ENCODE measurements around the gene CDKN2AIPNL.
"Not testable (repeated sequence)": the region's sequence is repeated elsewhere in the genome, so short reads cannot be mapped to it uniquely, and the experiment has no call there.

CDKN2AIPNL gene

DNA sequence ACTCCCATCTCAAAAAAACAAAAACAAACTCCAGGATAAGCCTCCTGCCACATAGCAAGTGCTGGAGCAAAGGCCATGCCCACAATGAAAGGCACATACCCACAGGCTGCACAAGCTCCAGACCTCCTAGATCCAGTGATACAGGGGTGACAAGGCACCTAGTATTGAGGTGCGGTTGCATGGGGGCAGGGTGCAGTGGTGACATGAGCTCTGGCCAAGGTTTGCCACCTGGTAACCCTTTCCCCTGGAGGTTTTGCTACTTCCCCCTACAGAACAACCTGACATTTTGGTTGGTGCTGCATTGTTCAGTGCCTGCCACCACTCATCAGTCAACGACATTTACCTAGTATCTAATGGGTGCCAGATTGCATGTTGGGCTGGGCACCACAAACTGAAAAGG is 14.5 kb downstream of the CDKN2AIPNL start:
- no peak for DNase-seq

DNA sequence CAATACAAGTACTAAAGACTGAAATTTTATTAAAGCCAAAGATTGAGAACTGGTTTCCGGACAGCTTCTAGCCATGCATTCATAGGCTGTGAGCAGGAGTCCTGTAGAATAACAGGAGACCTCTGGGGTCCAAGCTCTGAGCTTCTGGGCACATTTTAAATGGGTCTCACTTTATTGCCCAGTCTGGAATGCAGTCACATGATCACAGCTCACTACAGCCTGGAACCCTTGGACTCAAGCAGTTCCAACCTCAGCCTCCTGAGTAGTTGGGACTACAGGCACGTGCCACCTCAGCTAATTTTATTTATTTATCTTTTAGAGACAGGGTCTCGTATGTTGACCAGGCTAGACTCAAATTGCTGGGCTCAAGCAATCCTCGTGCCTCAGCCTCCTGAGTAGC is 15.4 kb downstream of the CDKN2AIPNL start:
- no peak for DNase-seq

DNA sequence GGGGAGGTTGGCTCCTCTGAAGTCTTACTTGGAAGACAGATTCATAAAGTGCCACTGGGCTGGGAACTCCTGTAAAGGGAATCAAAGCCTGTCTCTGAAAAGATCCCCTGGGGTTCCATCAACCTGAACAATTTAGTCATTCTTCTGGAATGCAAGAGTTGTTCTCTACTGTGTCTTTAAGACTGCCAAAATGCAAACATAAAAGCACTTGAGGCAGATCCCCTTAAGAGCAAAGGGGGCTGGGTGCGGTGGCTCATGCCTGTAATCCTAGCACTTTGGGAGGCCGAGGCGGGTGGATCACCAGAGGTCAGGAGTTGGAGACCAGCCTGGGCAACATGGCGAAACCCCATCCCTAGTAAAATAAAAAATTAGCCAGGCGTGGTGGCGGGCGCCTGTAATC is 16.7 kb downstream of the CDKN2AIPNL start:
- DNase-seq = no peak

DNA sequence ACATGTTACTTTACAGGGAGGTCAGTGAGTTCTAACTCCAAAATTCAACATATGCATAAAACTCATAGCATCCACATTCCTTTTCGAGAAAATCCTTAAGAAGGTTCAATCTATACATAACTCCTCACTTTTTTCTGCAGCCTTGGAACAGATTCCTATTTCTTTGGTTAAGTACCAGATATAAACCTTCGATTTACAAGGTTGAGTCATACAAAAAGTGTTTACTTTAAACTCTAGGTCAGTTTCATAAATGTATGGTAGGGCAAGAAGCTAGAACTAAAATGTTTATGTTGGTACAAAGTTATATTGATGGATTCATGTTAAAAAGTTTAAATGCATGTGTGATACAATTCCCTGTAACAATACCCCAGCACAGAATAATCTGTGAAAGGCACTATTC is 19.4 kb downstream of the CDKN2AIPNL start:
- no peak for DNase-seq

DNA sequence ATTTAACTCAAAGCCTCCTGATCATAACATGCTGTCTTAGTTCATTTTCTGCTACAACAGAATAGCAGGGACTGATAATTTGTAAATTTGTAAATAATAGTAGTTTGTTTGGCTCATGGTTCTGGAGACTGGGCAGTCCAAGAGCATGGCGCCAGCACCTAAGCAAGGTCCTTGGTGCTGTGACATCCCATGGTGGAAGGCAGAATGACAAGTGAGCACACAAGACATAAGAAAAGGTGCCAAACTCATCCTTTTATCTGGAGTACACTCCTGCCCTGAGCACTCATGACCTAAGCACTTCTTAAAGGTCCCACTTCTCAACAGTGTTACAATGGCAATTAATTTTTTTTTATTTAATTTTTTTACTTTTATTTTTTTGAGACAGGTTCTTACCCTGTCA is 24.2 kb downstream of the CDKN2AIPNL start:
- no peak for DNase-seq

DNA sequence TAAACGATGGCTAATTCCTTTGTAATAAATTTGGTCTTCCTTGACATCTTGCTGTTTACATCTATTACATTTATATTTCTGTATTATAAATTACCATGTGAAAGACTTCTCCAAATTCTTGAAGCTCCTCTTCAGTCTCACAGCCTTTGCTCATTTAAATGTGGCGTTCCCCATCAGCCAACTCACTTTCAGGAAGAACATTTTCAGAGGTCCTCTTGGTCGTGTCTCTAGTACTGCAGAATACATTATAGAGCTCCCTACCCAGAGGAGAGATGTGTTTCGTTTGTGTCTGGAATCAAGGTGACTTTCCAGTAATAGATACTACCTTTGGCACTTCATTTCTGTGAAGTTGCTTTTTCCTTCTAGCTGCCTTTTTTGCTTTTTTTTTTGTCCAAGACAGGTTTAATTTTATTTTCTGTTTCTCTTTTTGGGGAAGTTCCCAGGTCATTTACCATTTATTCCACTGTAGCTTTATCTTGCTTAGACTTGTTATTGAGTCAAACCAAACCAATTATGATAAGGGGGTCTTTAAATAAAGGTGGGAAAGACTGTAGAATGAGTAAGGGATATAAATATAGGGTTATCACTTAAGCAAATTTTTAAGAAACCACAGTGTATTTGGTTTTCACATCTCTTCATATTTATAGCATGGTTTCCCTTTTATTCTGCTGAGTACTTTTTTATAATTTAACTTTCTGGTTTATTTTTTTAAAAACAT is 27.5 kb downstream of the CDKN2AIPNL start:
- DNase-seq = no peak

DNA sequence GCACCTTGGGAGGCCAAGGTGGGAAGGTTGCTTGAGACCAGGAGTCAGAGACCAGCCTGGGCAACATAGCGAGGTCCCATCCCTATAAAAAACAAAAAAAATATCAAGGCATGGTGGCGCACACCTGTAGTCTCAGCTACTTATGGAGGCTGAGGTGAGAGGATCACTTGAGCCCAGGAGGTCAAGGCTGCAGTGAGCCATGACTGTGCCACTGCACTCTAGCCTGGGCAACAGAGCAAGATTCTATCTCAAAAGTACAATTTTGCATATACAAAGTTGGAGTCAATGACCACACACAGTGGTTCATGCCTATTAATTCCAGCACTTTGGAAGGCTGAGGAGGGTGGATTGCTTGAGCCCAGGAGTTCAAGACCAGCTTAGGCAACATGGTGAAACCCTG is 29.5 kb downstream of the CDKN2AIPNL start:
- not testable (repeated sequence) for DNase-seq

DNA sequence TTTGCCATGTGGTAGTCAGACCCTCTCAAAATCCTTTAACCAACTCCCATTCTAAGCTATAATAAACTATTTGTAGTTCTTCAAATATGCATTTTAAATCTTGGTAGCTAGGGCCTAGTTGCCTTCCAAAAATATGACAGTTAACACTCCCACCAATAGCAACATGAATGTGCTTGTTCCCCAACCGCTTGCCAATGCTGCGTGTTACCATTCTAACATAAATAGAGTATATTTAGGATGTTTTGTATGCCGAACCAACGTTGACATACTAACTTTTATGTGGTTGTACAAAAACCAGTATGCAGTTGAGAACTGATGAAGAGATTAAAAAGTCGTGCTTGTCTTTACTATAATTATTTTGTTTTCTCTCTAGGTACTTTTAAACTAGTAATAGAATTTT is 31.3 kb downstream of the CDKN2AIPNL start:
- DNase-seq = no peak

DNA sequence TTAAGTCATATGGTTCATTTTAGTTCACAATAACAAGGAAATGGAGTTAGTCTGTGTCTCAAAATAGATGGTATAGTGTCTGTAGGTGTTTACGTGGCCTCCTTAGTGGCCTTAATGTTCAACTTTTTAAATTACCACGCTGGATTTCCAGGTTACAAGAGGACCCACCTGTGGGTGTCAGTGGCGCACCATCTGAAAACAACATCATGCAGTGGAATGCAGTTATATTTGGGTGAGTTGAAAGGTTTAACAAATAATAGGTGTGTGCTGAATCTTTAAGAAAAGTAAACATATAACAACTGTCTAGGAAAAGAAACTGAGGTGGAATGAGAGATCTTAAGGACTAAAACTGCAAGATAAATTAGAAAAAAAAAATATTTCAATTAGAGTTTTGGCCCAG is 37.4 kb downstream of the CDKN2AIPNL start:
- DNase-seq = no peak

DNA sequence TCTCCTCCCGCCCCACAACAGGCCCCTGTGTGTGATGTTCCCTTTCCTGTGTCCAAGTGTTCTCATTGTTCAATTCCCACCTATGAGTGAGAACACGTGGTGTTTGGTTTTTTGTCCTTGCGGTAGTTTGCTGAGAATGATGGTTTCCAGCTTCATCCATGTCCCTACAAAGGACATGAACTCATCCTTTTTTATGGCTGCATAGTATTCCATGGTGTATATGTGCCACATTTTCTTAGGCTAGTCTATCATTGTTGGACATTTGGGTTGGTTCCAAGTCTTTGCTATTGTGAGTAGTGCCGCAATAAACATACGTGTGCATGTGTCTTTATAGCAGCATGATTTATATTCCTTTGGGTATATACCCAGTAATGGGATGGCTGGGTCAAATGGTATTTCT is 38.0 kb downstream of the CDKN2AIPNL start:
- not testable (repeated sequence) for DNase-seq

DNA sequence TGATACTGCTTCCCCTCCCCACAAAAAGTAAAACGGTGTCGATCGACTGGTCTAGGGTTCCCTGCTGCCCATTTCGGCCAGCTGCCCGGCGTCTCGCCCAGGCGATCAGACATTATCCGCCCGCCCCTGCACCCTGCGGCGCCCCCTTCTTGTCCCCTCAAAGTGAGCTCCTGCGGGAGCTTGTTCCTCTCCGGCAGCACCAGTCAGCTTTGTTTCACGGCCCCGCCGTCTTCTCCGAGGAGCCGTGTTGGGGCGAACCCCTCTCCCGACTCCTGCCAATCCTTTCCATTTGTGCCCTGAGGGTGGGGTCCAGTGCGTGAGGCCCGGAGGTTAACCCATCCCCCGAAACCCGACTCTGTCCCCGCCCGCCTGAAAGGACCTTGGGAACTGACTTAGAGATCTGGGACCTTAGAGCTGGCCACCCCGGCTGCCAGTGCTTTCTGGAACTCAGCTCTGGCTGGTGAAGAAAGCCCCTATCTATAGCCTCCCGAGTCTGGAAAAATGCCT is 39.8 kb downstream of the CDKN2AIPNL start:
- DNase-seq = peak; percentile 71

DNA sequence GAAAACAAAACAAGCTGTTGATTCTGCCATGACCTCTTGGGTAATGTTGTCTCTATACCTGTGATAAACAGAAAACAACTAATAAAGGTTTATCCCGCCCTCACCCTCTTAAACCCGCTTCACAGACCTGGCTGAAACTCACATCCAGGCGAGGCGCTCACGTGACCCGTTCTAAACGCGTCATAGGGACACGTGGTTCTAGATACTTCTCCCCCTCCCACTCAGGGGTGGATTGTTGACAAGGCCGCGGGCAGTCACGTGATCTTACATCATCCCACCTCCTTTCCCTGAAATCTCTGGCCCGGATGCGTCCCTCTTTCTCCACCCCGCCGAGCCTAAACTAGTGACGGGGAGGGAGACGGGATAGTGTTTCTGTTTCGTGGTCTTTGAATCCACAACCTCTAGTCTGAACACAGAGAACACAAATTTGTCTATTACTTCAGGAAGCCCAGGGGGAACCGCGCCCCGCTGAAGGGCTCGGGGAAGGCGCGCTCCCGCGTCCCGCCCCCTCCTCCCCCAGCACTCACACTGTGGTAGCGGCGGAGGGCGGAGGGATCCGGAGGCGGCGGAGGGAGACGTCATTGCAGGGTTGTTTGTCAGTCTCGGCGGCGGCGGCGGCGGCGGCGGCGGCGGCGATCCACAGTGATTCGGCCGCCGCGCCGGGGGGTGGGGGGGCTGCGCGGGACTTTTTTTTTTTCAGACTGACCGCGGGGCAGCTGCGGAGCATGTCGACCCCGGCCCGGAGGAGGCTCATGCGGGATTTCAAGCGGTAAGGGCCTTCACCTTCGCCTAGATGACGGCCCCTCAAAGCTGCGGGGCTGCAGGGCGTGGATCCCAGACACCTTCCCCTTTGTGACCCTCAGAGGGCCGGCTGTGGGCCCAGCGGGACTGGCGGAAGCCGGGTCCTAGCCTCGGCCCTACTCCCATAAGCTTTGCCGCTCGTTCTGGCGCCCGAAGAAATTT is 40.5 kb downstream of the CDKN2AIPNL start, which contains the start of gene UBE2B:
Gene UBE2B (plus strand): TSS at position 699 of the 963 bp plus-strand sequence. CDS start 27 bp downstream, at position 726.
- DNase-seq = peak; percentile 100

DNA sequence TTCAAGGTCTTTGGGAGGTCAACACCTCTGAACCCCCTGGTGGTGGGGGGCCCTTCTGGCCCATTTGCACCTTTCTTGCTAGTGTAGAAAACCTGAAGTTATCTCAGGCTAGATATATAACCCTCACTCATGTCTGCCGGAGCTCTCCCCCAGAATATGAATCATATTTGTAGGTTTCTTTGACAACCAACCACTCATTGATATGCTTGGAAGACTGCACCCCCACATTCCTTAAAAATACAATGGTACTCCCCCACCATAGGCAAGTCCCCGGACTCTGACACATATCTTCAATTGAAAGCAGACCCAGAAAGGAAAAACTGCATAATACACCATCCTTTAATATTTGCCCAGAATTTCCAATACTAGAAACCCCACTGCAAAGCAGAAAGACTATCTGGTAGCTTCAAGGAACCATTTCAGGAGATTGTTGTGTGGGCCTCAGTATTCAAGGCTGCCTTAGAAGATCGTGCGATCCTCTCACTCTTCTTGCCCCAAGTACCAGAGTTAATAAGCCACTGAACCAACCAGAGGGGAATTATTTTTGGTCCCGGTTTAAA is 41.3 kb downstream of the CDKN2AIPNL start:
- DNase-seq = no peak

DNA sequence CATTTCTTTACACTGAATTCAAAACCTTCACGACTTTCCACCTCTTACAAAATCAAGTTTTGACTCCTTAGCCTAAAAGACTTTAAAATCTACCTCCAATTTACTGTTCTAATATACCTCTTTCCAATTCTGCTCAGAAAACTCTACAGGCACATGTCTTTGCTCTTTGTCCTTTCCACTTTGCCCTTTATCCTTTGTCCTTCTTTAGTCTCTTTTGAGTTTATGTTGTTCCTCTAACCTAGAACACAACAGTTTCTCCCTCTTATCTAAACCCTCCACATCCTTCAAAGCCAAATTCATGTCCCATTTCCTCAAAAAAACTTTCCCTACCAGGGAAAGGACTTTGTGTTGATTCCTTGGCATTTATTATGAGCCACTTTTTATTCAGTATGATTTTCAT is 46.1 kb downstream of the CDKN2AIPNL start:
- no peak for DNase-seq

DNA sequence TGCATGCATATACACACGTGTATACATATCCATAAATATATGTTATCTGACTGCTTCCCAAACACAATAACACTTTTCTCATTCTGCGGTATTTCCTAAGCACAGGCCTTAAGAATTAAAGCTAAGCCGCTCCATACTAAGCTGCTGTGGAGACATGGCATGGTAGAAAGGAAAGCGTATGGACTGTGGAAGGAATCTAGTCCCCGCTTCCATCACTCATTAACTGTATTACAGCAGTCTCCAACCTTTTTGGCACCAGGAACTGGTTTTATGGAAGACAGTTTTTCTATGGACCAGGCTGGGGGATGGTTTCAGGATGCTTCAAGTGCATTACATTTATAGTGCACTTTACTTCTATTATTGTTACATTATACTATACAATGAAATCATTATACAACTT is 56.0 kb downstream of the CDKN2AIPNL start:
- DNase-seq = no peak

All from suppressor macrophage treated with lipopolysaccharide for 4 hours (primary cell).